AG04449 (cell line): ENCODE measurements around the gene ANXA6.
A peak's percentile ranks its signal among the peaks of the same experiment; 100 is the strongest.

ENCODE experiments used
- CTCF ChIA-PET: fragments of 350-600 bp; formaldehyde crosslinking; extraction: SDS; loops from one replicate; lab custom pipeline; 2021; ENCODE audit warnings: antibody characterized with exemption; lab: Yijun Ruan, JAX
- POLR2A ChIA-PET: fragments of 400-600, 350-600 bp; formaldehyde crosslinking; extraction: SDS; loops from one replicate; lab custom pipeline; 2020; ENCODE audit warnings: antibody characterized with exemption, inconsistent platforms; lab: Yijun Ruan, JAX
- DNase-seq: peaks from one replicate; pipeline ENCODE4 v3.0.0-alpha.2; 2010; ENCODE audit warnings: low read depth, low spot score
- H3K4me3 ChIP-seq: 2 replicates; pipeline ENCODE4 v1.5.1; 2011; ENCODE audit warnings: low read depth, mild to moderate bottlenecking, control low read depth, low read length
- TF ChIP-seq, protein P1 (sequence below): IDR thresholded peaks from one replicate; pipeline ENCODE4 v1.5.1; 2011; ENCODE audit warnings: mild to moderate bottlenecking, moderate library complexity, low read length, control low read depth, inconsistent platforms; ENCODE audit not compliant: insufficient read depth; ENCODE audit errors: missing control alignments

ANXA6 gene

DNA sequence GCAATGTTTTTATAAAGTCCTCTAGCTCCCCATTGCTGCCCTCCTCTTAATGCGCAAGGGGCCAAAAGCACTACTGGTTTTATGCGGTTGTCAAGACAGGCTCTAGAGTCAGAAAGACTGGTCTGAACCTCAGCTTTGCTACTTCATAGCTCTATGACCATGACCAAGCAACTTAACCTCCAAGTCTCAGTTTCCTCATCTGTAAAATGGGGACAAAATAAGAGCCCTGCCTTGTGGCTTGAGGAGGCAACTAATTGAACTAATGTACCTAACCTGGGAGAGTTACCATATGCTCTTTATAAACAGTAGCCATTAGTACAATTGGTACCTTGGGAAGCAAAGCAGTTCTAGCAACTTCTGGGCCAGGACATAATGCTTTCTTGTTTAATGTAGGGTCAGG lies 36.5 kb downstream of the ANXA6 start:
- CTCF ChIA-PET = interaction anchor here (1.0 to 24.0 kb wide), 4 partner anchors 10 to 62 kb away, joined by 3 to 1128 read pairs (median 220); no protein-coding TSS in a partner anchor

DNA sequence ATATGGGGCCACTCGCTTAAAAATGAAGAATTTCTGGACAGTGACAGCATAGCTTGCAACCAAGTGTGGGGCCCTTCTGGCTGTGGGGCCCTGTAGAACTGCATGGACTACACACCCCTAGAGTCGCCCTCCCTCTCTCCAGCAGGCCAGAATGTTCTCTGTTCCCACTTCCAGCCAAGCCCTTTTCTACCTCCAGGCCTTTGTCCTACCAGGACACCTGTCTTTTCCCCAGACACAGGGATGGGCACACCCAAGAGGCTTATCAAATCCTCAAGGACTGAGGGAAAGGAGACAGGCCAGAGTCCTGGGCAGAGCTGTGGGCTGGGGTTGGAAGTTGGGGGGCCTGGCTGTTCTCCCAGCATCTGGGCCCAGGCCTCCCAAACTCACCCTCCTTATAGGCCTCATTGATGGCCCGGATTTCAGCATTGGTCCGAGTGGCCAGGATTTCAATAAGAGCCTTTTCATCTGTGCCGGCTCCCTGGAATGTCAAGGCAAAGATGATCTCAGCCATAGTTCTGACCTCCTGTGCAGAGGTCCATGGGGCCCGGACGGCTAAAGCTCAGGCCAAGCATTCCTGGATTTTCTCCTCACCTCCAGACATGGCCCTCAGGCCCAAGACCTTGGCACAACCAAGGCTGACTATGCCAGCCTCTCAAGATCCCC lies 38.5 kb downstream of the ANXA6 start:
- TF ChIP-seq, protein P1, sequence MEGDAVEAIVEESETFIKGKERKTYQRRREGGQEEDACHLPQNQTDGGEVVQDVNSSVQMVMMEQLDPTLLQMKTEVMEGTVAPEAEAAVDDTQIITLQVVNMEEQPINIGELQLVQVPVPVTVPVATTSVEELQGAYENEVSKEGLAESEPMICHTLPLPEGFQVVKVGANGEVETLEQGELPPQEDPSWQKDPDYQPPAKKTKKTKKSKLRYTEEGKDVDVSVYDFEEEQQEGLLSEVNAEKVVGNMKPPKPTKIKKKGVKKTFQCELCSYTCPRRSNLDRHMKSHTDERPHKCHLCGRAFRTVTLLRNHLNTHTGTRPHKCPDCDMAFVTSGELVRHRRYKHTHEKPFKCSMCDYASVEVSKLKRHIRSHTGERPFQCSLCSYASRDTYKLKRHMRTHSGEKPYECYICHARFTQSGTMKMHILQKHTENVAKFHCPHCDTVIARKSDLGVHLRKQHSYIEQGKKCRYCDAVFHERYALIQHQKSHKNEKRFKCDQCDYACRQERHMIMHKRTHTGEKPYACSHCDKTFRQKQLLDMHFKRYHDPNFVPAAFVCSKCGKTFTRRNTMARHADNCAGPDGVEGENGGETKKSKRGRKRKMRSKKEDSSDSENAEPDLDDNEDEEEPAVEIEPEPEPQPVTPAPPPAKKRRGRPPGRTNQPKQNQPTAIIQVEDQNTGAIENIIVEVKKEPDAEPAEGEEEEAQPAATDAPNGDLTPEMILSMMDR = no peak
- ChIA-PET CTCF (interaction anchor here (6.1 to 24.0 kb wide), 5 partner anchors 12 to 117 kb away, joined by 61 to 1128 read pairs (median 126); no protein-coding TSS in a partner anchor), POLR2A (no interaction called here)
- no peak for DNase-seq
- H3K4me3 ChIP-seq = no peak overlapping the region

More for the DNA sequence above, 36.5 kb downstream of the ANXA6 start:
- TF ChIP-seq, protein P1 = no peak
- DNase-seq = no peak
- POLR2A ChIA-PET = no interaction called here
- H3K4me3 ChIP-seq = no peak overlapping the region

DNA sequence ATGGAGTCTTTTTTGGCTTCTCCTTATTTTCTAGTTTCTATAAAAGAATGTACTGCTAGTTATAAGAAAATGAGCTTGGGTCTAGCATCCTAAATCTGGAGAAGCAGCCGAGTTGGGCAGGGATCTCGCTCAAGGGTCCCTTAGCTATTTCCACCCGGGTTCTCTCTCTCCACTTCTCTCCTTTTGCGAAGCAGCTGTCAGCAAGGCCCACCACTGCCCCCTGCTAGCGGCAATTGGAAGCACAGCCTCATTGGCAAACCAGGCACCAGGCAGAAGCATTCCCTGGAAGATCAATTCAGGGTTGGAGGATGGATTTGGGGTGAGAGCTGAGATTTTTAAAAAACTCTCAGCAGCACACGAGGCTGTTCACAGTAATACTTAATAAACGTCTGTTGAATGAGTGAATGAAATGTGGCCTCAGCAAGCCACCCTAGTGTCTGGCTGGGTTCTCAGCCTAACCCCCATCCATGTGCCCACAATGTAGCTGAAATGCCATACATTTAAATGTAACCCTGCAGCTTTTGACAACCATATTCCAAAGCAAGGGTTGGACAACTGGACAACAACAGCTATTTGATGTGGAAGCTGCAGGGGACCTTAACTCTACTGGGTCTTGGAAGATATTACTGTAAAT lies 42.2 kb downstream of the ANXA6 start:
- POLR2A ChIA-PET = interaction anchor here (0.9 to 1.5 kb wide), 4 partner anchors 11 to 66 kb away, joined by 3 to 5 read pairs (median 4); no protein-coding TSS in a partner anchor
- TF ChIP-seq, protein P1 = peak; percentile 91
- CTCF ChIA-PET = interaction anchor here (0.7 to 24.0 kb wide), 40 partner anchors 8 to 408 kb away, joined by 3 to 1128 read pairs (median 6); partner anchors contain the start of genes ANXA6, CCDC69 and TNIP1
- DNase-seq = no peak
- H3K4me3 ChIP-seq = no peak overlapping the region

DNA sequence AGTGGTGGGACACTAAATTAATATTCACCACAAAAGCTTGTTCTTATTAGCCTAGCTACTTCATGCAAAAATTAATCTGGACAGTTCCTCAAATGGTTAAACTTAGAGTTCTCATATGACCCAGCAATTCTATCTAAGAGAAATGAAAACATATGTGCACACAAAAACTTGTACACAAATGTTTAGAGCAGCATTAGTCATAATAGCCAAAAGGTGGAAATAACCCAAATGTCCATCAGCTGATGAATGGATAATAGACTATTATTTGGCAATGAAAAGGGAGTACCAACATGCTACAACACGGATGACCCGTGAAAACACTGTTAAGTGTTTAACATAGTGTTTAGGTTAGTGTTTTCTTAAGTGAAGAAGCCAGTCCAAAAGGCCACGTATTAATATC lies 43.9 kb downstream of the ANXA6 start:
- TF ChIP-seq, protein P1 = no peak
- no peak for DNase-seq
- ChIA-PET CTCF (interaction anchor here (1.0 to 24.0 kb wide), 12 partner anchors 7 to 111 kb away, joined by 5 to 1128 read pairs (median 60); partner anchors contain the start of gene TNIP1), POLR2A (no interaction called here)
- no peak overlapping the region for H3K4me3 ChIP-seq

DNA sequence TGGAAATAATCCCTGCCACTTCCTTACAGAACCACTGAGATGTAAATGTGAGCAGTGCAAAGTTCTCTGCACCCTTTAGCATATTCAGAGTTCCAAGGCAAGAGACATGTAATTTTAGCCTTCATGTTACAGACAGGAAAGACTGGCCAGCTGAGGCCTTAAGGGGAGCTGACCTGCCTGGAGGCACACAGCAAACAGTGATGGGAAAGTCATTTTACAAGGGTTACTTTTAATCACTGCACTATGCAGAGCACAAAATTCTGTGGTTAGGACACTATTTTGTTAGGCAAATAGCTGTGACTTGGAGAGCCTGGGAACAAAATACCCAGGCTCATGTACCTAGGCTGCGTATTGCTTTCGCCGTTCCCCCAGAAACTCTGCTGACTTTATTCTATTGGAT lies 46.6 kb downstream of the ANXA6 start:
- TF ChIP-seq, protein P1 = no peak
- ChIA-PET POLR2A (no interaction called here), CTCF (interaction anchor here (1.2 to 24.0 kb wide), 6 partner anchors 8 to 310 kb away, joined by 3 to 1128 read pairs (median 4); no protein-coding TSS in a partner anchor)
- H3K4me3 ChIP-seq = no peak overlapping the region
- no peak for DNase-seq
